KMS-11 (cell line): ENCODE results near the gene PCDH17.

Source experiments
- H2AFZ ChIP-seq: fragments of 200-600 bp; sonication (generic); 2 replicates; pipeline ENCODE4 v1.6.1; 2016; ENCODE audit warnings: antibody characterized with exemption, mixed run types, low read depth
- H3K27ac ChIP-seq: fragments of 200-600 bp; sonication (generic); 2 replicates; pipeline ENCODE4 v1.6.1; 2016; ENCODE audit warnings: mild to moderate bottlenecking, mixed run types
- H3K27me3 ChIP-seq: fragments of 200-600 bp; sonication (generic); 2 replicates; pipeline ENCODE4 v1.6.1; 2017; ENCODE audit warnings: mild to moderate bottlenecking, low read depth, mixed run types, moderate library complexity; ENCODE audit not compliant: insufficient read depth
- H3K36me3 ChIP-seq: fragments of 200-600 bp; sonication (generic); 2 replicates; pipeline ENCODE4 v1.6.1; 2017; ENCODE audit warnings: mild to moderate bottlenecking, mixed run types; ENCODE audit not compliant: insufficient read depth
- H3K4me1 ChIP-seq: fragments of 200-600 bp; sonication (generic); 2 replicates; pipeline ENCODE4 v1.6.1; 2016; ENCODE audit warnings: mild to moderate bottlenecking, low read depth, mixed run types; ENCODE audit not compliant: poor library complexity, severe bottlenecking
- H3K4me2 ChIP-seq: fragments of 200-600 bp; sonication (generic); 2 replicates; pipeline ENCODE4 v1.7.0; 2016; ENCODE audit warnings: mild to moderate bottlenecking, mixed run types
- H3K4me3 ChIP-seq: fragments of 200-600 bp; sonication (generic); IDR thresholded peaks from 2 replicates; pipeline ENCODE4 v1.6.1; 2017; ENCODE audit warnings: low read depth, low read length, mixed read lengths; ENCODE audit not compliant: insufficient read depth
- H3K79me2 ChIP-seq: fragments of 200-600 bp; sonication (generic); 2 replicates; pipeline ENCODE4 v1.6.1; 2016; ENCODE audit warnings: low read depth, mixed run types; ENCODE audit not compliant: insufficient read depth
- H3K9ac ChIP-seq: fragments of 200-600 bp; sonication (generic); 2 replicates; pipeline ENCODE4 v1.6.1; 2016; ENCODE audit warnings: mild to moderate bottlenecking, mixed run types
- H4K20me1 ChIP-seq: fragments of 200-600 bp; sonication (generic); 2 replicates; pipeline ENCODE4 v1.6.1; 2016; ENCODE audit warnings: mild to moderate bottlenecking, mixed run types; ENCODE audit not compliant: insufficient read depth
- CTCF ChIP-seq: fragments of 200-600 bp; sonication (generic); conservative IDR thresholded peaks from 2 replicates; pipeline ENCODE4 v1.6.1; 2017; ENCODE audit warnings: low read depth, mild to moderate bottlenecking, antibody characterized with exemption, low read length, moderate library complexity, mixed read lengths

The PCDH17 gene

GRCh38 chr13:57630661-57631595 lies 616 bp upstream of the PCDH17 start:
- peak overlapping the region; percentile 67 for H2AFZ ChIP-seq
- peak overlapping the region; percentile 57 for H3K4me2 ChIP-seq

GRCh38 chr13:57632276-57633140 lies 964 bp downstream of the PCDH17 start:
- H3K27me3 ChIP-seq, result no peaks in the 10 kb centered on the region
- H3K27ac ChIP-seq, result no peak overlapping the region
- H3K9ac ChIP-seq, result no peak overlapping the region
- H2AFZ ChIP-seq, result no peak overlapping the region
- no peaks in the 10 kb centered on the region for H3K79me2 ChIP-seq
- no peak for TF ChIP-seq CTCF
- no peak overlapping the region for H3K4me2 ChIP-seq
- H3K36me3 ChIP-seq, result no peaks in the 10 kb centered on the region
- no peaks in the 10 kb centered on the region for H4K20me1 ChIP-seq
- H3K4me1 ChIP-seq, result no peaks in the 10 kb centered on the region
- H3K4me3 ChIP-seq, result no peak overlapping the region

More at GRCh38 chr13:57630661-57631595, 616 bp upstream of the PCDH17 start:
- H3K36me3 ChIP-seq, result no peaks in the 10 kb centered on the region
- H3K27ac ChIP-seq, result no peak overlapping the region
- no peaks in the 10 kb centered on the region for H3K27me3 ChIP-seq
- H3K9ac ChIP-seq, result peak overlapping the region; percentile 6; the same call in 1 of the 2 replicates
- H3K79me2 ChIP-seq, result no peaks in the 10 kb centered on the region
- H4K20me1 ChIP-seq, result no peaks in the 10 kb centered on the region
- no peak overlapping the region for H3K4me3 ChIP-seq
- TF ChIP-seq CTCF, result no peak
- H3K4me1 ChIP-seq, result no peaks in the 10 kb centered on the region

- no peak overlapping the region for H3K9ac ChIP-seq
- no peaks in the 10 kb centered on the region for H3K36me3 ChIP-seq
- H3K27me3 ChIP-seq, result no peaks in the 10 kb centered on the region
- H2AFZ ChIP-seq, result no peak overlapping the region
- no peaks in the 10 kb centered on the region for H3K4me1 ChIP-seq
- no peak overlapping the region for H3K4me3 ChIP-seq
- no peaks in the 10 kb centered on the region for H4K20me1 ChIP-seq
- no peak overlapping the region for H3K27ac ChIP-seq
- no peak for TF ChIP-seq CTCF
- H3K79me2 ChIP-seq, result no peaks in the 10 kb centered on the region
- H3K4me2 ChIP-seq, result no peak overlapping the region
Measured at GRCh38 chr13:57633141-57633949, 1.8 kb downstream of the PCDH17 start.
